CD4-positive, alpha-beta T cell (primary cell): Measurements from ENCODE around the gene IL3RA. TPM values are rescaled to one million over a fixed set of nuclear protein-coding genes. Genes with fewer than 3 reads are reported as not detected.

Experiments
- ATAC-seq: fragments of 200-7000 bp; cut with Tn5 transposase; one replicate; pipeline ENCODE4 v1.10.0; 2022; ENCODE audit warnings: mild to moderate bottlenecking; ENCODE audit not compliant: poor library complexity
- CTCF ChIA-PET: fragments of 350-600 bp; sonication (Branson Sonifier 250); formaldehyde crosslinking; loops from one replicate; lab custom pipeline; 2021; ENCODE audit warnings: antibody characterized with exemption, inconsistent platforms; lab: Charles Lee
- POLR2A ChIA-PET: fragments of 350-600 bp; sonication (Branson Sonifier 250); formaldehyde crosslinking; loops from one replicate; lab custom pipeline; 2021; ENCODE audit warnings: antibody characterized with exemption, inconsistent platforms; lab: Charles Lee
- DNase-seq, 14 experiments: peaks; one replicate each; pipeline ENCODE4 v3.0.0-alpha.2; 2013 to 2020; ENCODE audit warnings: mixed read lengths in 2 of 14
- H3K27ac ChIP-seq, 2 donors: one replicate each; pipeline versions ENCODE4 v1.5.1 to v1.7.0; 2013; ENCODE audit warnings: low read length in 2 of 2, low read depth in 1 of 2, mild to moderate bottlenecking in 1 of 2
- H3K27me3 ChIP-seq, 2 experiments: 1 replicate in 1 of 2; 2 replicates in 1 of 2; pipeline versions ENCODE4 v1.6.1 to v1.7.0; 2013; ENCODE audit warnings: low read length in 2 of 2, control low read depth in 1 of 2, mild to moderate bottlenecking in 1 of 2, moderate library complexity in 1 of 2; ENCODE audit not compliant: insufficient read depth in 2 of 2, control insufficient read depth in 1 of 2
- H3K36me3 ChIP-seq: one replicate; pipeline ENCODE4 v1.6.1; 2013; ENCODE audit warnings: low read length, control low read depth; ENCODE audit not compliant: insufficient read depth
- H3K4me1 ChIP-seq: one replicate; pipeline ENCODE4 v1.6.1; 2013; ENCODE audit warnings: low read length, control low read depth; ENCODE audit not compliant: insufficient read depth
- H3K4me3 ChIP-seq: one replicate; pipeline ENCODE4 v1.5.1; 2013; ENCODE audit warnings: mild to moderate bottlenecking, low read length, moderate library complexity
- H3K9me3 ChIP-seq, 2 experiments: 1 replicate in 1 of 2; 2 replicates in 1 of 2; pipeline versions ENCODE4 v1.6.1 to v1.7.0; 2013; ENCODE audit warnings: low read length in 2 of 2, mild to moderate bottlenecking in 2 of 2, control low read depth in 1 of 2, moderate library complexity in 1 of 2; ENCODE audit not compliant: control insufficient read depth in 1 of 2, insufficient read depth in 1 of 2
- H3K27ac Mint-ChIP-seq: one replicate; pipeline ENCODE4 v1.8.0; 2020; ENCODE audit warnings: mixed read lengths
- H3K27me3 Mint-ChIP-seq: one replicate; pipeline ENCODE4 v1.8.0; 2021; ENCODE audit warnings: mixed read lengths
- H3K36me3 Mint-ChIP-seq: one replicate; pipeline ENCODE4 v1.8.0; 2021; ENCODE audit warnings: low read depth, mixed read lengths
- H3K4me1 Mint-ChIP-seq: one replicate; pipeline ENCODE4 v1.8.0; 2021; ENCODE audit warnings: low read depth, mixed read lengths
- H3K4me3 Mint-ChIP-seq: one replicate; pipeline ENCODE4 v1.8.0; 2020; ENCODE audit warnings: mild to moderate bottlenecking, mixed read lengths
- H3K9me3 Mint-ChIP-seq: one replicate; pipeline ENCODE4 v1.8.0; 2020; ENCODE audit warnings: mixed read lengths
- intact Hi-C, 2 experiments: fragments of 100-400 bp; cut with DNase I in 1 of 2; cut with micrococcal nuclease in 1 of 2; formaldehyde crosslinking; loops; one replicate each; pipeline versions ENCODE4 v1.15.1 to v1.9.0; 2023 to 2025; cut with DNase I, micrococcal nuclease
- total RNA-seq, 174 experiments: library from RNA in 2 of 174; stranded (reverse) in 2 of 174; gene quantifications; one replicate each; pipeline ENCODE4 v1.2.3 and lab custom pipeline; 2021 to 2026
- TF ChIP-seq, protein P1 (sequence below): fragments of 200-600 bp; IDR thresholded peaks from one replicate; pipeline ENCODE4 v1.8.0; 2022; ENCODE audit warnings: antibody characterized with exemption, mild to moderate bottlenecking

The IL3RA gene
- total RNA-seq, 2 experiments from 2014 or later, result 0.45 to 0.49 TPM

DNA sequence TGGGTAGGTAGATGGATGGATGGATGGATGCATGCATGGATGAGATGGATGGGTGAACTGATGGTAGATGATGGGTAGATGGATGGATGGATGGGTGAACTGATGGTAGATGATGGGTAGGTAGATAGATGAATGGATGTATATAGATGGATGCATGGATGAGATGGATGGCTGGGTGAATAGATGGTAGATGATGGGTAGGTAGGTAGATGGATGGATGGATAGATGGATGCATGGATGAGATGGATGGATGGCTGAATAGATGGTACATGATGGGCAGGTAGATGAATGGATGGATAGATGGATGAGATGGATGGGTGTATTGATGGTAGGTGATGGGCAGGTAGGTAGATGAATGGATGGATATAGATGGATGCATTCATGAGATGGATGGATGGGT lies 70.5 kb downstream of the IL3RA start:
- H3K36me3 ChIP-seq, result peaks cover 60% of the 10 kb centered on the region
- ChIA-PET CTCF (no interaction called here), POLR2A (no interaction called here)
- H3K9me3 Mint-ChIP-seq, result no peaks in the 10 kb centered on the region
- no peaks in the 10 kb centered on the region for H3K4me1 Mint-ChIP-seq
- no peak for DNase-seq
- H3K4me1 ChIP-seq, result no peaks in the 10 kb centered on the region
- intact Hi-C loops, result no loop called here
- H3K27me3 ChIP-seq, result no peaks in the 10 kb centered on the region
- ATAC-seq, result no peak
- peaks cover 13% of the 10 kb centered on the region for H3K36me3 Mint-ChIP-seq
- H3K9me3 ChIP-seq, result peaks cover 0 to 5% of the 10 kb centered on the region in 2 experiments
- no peak overlapping the region for H3K4me3 Mint-ChIP-seq
- no peak overlapping the region for H3K4me3 ChIP-seq
- no peak overlapping the region for H3K27ac ChIP-seq
- TF ChIP-seq, protein P1, sequence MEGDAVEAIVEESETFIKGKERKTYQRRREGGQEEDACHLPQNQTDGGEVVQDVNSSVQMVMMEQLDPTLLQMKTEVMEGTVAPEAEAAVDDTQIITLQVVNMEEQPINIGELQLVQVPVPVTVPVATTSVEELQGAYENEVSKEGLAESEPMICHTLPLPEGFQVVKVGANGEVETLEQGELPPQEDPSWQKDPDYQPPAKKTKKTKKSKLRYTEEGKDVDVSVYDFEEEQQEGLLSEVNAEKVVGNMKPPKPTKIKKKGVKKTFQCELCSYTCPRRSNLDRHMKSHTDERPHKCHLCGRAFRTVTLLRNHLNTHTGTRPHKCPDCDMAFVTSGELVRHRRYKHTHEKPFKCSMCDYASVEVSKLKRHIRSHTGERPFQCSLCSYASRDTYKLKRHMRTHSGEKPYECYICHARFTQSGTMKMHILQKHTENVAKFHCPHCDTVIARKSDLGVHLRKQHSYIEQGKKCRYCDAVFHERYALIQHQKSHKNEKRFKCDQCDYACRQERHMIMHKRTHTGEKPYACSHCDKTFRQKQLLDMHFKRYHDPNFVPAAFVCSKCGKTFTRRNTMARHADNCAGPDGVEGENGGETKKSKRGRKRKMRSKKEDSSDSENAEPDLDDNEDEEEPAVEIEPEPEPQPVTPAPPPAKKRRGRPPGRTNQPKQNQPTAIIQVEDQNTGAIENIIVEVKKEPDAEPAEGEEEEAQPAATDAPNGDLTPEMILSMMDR, result no peak
- no peaks in the 10 kb centered on the region for H3K27me3 Mint-ChIP-seq
- H3K27ac Mint-ChIP-seq, result no peak overlapping the region

DNA sequence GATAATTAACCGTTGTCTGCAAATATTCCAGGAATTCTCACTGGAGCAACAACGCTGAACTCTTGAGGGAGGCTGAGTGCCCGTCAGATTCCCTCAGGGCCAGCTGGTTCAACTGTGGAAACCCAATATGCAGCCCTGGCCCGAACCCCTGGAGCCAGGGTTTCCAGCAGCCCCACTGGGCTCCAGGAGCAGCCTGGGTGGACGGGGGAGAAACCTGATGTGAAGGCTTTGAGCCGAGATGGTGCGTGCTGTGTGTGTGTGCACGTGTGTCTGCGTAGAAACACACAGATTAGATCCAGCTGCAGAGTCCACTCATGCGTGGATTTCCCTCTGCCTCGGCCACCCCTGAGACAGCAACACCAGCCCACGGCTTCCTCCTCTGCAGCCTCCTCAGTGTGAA lies 74.7 kb downstream of the IL3RA start:
- TF ChIP-seq, protein P1, result no peak
- no peaks in the 10 kb centered on the region for H3K4me1 Mint-ChIP-seq
- peak in 1 of 14 experiments; percentile 19 for DNase-seq
- Histone ChIP-seq H3K36me3 (peaks cover 45% of the 10 kb centered on the region), H3K4me3 (no peak overlapping the region), H3K4me1 (no peaks in the 10 kb centered on the region), H3K27ac (no peak overlapping the region), H3K9me3 (peaks cover 0 to 9% of the 10 kb centered on the region in 2 experiments), H3K27me3 (no peaks in the 10 kb centered on the region)
- intact Hi-C loops, result no loop called here
- H3K4me3 Mint-ChIP-seq, result no peak overlapping the region
- H3K27me3 Mint-ChIP-seq, result no peaks in the 10 kb centered on the region
- POLR2A ChIA-PET, result no interaction called here
- CTCF ChIA-PET, result no interaction called here
- no peaks in the 10 kb centered on the region for H3K9me3 Mint-ChIP-seq
- H3K36me3 Mint-ChIP-seq, result peaks cover 40% of the 10 kb centered on the region
- H3K27ac Mint-ChIP-seq, result no peak overlapping the region
- ATAC-seq, result no peak

GRCh38 chrX:1412551-1413161 lies 76.1 kb downstream of the IL3RA start:
- TF ChIP-seq, protein P1, result no peak
- H3K27ac Mint-ChIP-seq, result no peak overlapping the region
- H3K4me1 Mint-ChIP-seq, result no peaks in the 10 kb centered on the region
- ATAC-seq, result no peak
- peak in 1 of 14 experiments; percentile 29 for DNase-seq
- H3K4me3 ChIP-seq, result no peak overlapping the region
- peaks cover 36% of the 10 kb centered on the region for H3K36me3 ChIP-seq
- ChIA-PET CTCF (no interaction called here), POLR2A (no interaction called here)
- H3K27me3 ChIP-seq, result no peaks in the 10 kb centered on the region
- no peaks in the 10 kb centered on the region for H3K27me3 Mint-ChIP-seq
- H3K4me1 ChIP-seq, result no peaks in the 10 kb centered on the region
- intact Hi-C loops, result no loop called here
- H3K36me3 Mint-ChIP-seq, result peaks cover 40% of the 10 kb centered on the region
- H3K9me3 Mint-ChIP-seq, result no peaks in the 10 kb centered on the region
- H3K9me3 ChIP-seq, result peaks cover 0 to 9% of the 10 kb centered on the region in 2 experiments
- H3K4me3 Mint-ChIP-seq, result no peak overlapping the region
- no peak overlapping the region for H3K27ac ChIP-seq
